Measurements from ENCODE around the gene STMN1. TPM values are rescaled to one million over a fixed set of nuclear protein-coding genes. Genes with fewer than 3 reads are reported as not detected.

STMN1 gene
- total and polyA plus RNA-seq, 9 of the 15 experiments (the other 6 are each of a cell fraction or from before 2014, with no cell fraction given) = 269 to 2,153 (median 595) TPM

GRCh38 chr1:25895365-25895990, 10.7 kb downstream of the STMN1 start (continued):
- peak; percentile 79 for TF ChIP-seq CREM (IDR thresholded peaks at IDR 0.05; ENCODE audit: low read depth)
- TF ChIP-seq TFE3 (CRISPR knock-in tag; IDR thresholded peaks at IDR 0.05) = no peak
- peak; percentile 21; the same call in 1 of the 2 replicates for TF ChIP-seq L3MBTL2 (IDR thresholded peaks at IDR 0.05)
- TF ChIP-seq SMAD1 (IDR thresholded peaks at IDR 0.05; ENCODE audit: low read depth, low read length, partially characterized antibody) = no peak
- TF ChIP-seq SP2 (IDR thresholded peaks at IDR 0.05; ENCODE audit: extremely low read depth, low read depth, low read length, poor library complexity, severe bottlenecking) = no peak
- no peak for TF ChIP-seq HIVEP1 (CRISPR knock-in tag; IDR thresholded peaks at IDR 0.05)
- no peak for TF ChIP-seq STAT5B (CRISPR knock-in tag; IDR thresholded peaks at IDR 0.05)
- no peak for TF ChIP-seq HEY1 (CRISPR knock-in tag; IDR thresholded peaks at IDR 0.05; ENCODE audit: borderline replicate concordance)
- TF ChIP-seq FOXJ2 (tag; IDR thresholded peaks at IDR 0.05) = peak; percentile 31; the same call in 1 of the 2 replicates
- TF ChIP-seq RCOR1 (IDR thresholded peaks at IDR 0.05; ENCODE audit: borderline replicate concordance in 1 of 2, low read depth in 2 of 2, low read length in 2 of 2) = peak in 1 of 2 experiments; percentile 88; a peak in 2 of 4 replicates
- TF ChIP-seq XRCC5 (IDR thresholded peaks at IDR 0.05; ENCODE audit: low read depth, low read length) = peak; percentile 92
- 0 out of 2 replicates have a peak, but pooled peaks have one; percentile 60 for TF ChIP-seq ERF (CRISPR knock-in tag; IDR thresholded peaks at IDR 0.05)
- TF ChIP-seq ZFX (CRISPR knock-in tag; IDR thresholded peaks at IDR 0.05) = peak; percentile 55
- no peak for TF ChIP-seq COPS2 (conservative IDR thresholded peaks at IDR 0.05)
- no peak for TF ChIP-seq IRF9 (tag; IDR thresholded peaks at IDR 0.05)
- TF ChIP-seq XRCC3 (IDR thresholded peaks at IDR 0.05) = no peak
- TF ChIP-seq SRF (CRISPR knock-in tag; IDR thresholded peaks at IDR 0.05) = peak in 1 of 2 experiments; percentile 72; a peak in 1 of 4 replicates
- peak; percentile 30 for TF ChIP-seq EGR1 (conservative IDR thresholded peaks at IDR 0.05)
- peak; percentile 73; the same call in 1 of the 2 replicates for TF ChIP-seq OTX1 (CRISPR knock-in tag; IDR thresholded peaks at IDR 0.05)
- TF ChIP-seq TBL1XR1 (IDR thresholded peaks at IDR 0.05; ENCODE audit: low read length in 2 of 2) = peak in 1 of 2 experiments; percentile 50; a peak in 3 of 4 replicates
- peak; percentile 21; the same call in 1 of the 2 replicates for TF ChIP-seq ETV1 (tag; conservative IDR thresholded peaks at IDR 0.05; ENCODE audit: low read depth)
- peak in 1 of 2 experiments; percentile 29; a peak in 1 of 4 replicates for TF ChIP-seq KDM4B (IDR thresholded peaks at IDR 0.05; ENCODE audit: borderline replicate concordance in 2 of 2, low read depth in 1 of 2)
- 0 out of 2 replicates have a peak, but pooled peaks have one; percentile 19 for TF ChIP-seq STAT6 (CRISPR knock-in tag; IDR thresholded peaks at IDR 0.05)
